ENCODE measurements around the gene ABCD1. TPM values are rescaled to one million over a fixed set of nuclear protein-coding genes. Genes with fewer than 3 reads are reported as not detected.

The ABCD1 gene
- total RNA-seq, 1 donor from 2014 or later: 18.3 TPM

GRCh38 chrX:153779891-153780677, 55.4 kb downstream of the ABCD1 start:
- H3K27ac Mint-ChIP-seq: no peak overlapping the region

GRCh38 chrX:153780678-153781427, 56.2 kb downstream of the ABCD1 start, which contains the start of gene SRPK3:
Gene SRPK3, plus strand, starts transcription at chrX:153781041. Its CDS starts 46 bp downstream, at chrX:153781087.
- no peaks in the 10 kb centered on the region for H3K9me3 Mint-ChIP-seq
- no peak within 1 kb of the TSS for H3K27ac Mint-ChIP-seq
- no peaks in the 10 kb centered on the region for H3K36me3 Mint-ChIP-seq
- no peak for DNase-seq (ENCODE audit: low spot score in 2 of 2, unreplicated experiment in 2 of 2)
- H3K27me3 Mint-ChIP-seq (ENCODE audit: low read depth): no peaks in the 10 kb centered on the region
- H3K4me1 Mint-ChIP-seq: no peaks in the 10 kb centered on the region
- no peak for TF ChIP-seq CTCF (IDR thresholded peaks at IDR 0.05; ENCODE audit: unreplicated experiment)
- no peak within 1 kb of the TSS for H3K4me3 Mint-ChIP-seq

More at GRCh38 chrX:153779891-153780677, 55.4 kb downstream of the ABCD1 start:
- Mint-ChIP-seq H3K9me3 (no peaks in the 10 kb centered on the region), H3K4me3 (no peak overlapping the region), H3K4me1 (no peaks in the 10 kb centered on the region), H3K27me3 (ENCODE audit: low read depth) (no peaks in the 10 kb centered on the region), H3K36me3 (no peaks in the 10 kb centered on the region)
- no peak for DNase-seq (ENCODE audit: low spot score in 2 of 2, unreplicated experiment in 2 of 2)
- TF ChIP-seq CTCF (IDR thresholded peaks at IDR 0.05; ENCODE audit: unreplicated experiment): no peak

GRCh38 chrX:153781428-153782047, 56.9 kb downstream of the ABCD1 start:
- DNase-seq (ENCODE audit: low spot score in 2 of 2, unreplicated experiment in 2 of 2): no peak
- Mint-ChIP-seq H3K9me3 (no peaks in the 10 kb centered on the region), H3K36me3 (peaks cover 3% of the 10 kb centered on the region), H3K4me3 (no peak overlapping the region), H3K27me3 (ENCODE audit: low read depth) (no peaks in the 10 kb centered on the region), H3K27ac (no peak overlapping the region), H3K4me1 (no peaks in the 10 kb centered on the region)
- TF ChIP-seq CTCF (IDR thresholded peaks at IDR 0.05; ENCODE audit: unreplicated experiment): no peak

- no peaks in the 10 kb centered on the region for H3K9me3 Mint-ChIP-seq
- H3K27me3 Mint-ChIP-seq (ENCODE audit: low read depth): no peaks in the 10 kb centered on the region
- H3K4me1 Mint-ChIP-seq: no peaks in the 10 kb centered on the region
- no peak for TF ChIP-seq CTCF (IDR thresholded peaks at IDR 0.05; ENCODE audit: unreplicated experiment)
- no peak overlapping the region for H3K4me3 Mint-ChIP-seq
- DNase-seq (ENCODE audit: low spot score in 2 of 2, unreplicated experiment in 2 of 2): no peak
- H3K27ac Mint-ChIP-seq: no peak overlapping the region
- H3K36me3 Mint-ChIP-seq: peaks cover 5% of the 10 kb centered on the region
These were observed 57.7 kb downstream of the ABCD1 start for GRCh38 chrX:153782313-153782712.

GRCh38 chrX:153782871-153783270, 58.2 kb downstream of the ABCD1 start:
- H3K27ac Mint-ChIP-seq: no peak overlapping the region
- H3K27me3 Mint-ChIP-seq (ENCODE audit: low read depth): no peaks in the 10 kb centered on the region
- no peak for DNase-seq (ENCODE audit: low spot score in 2 of 2, unreplicated experiment in 2 of 2)

More at GRCh38 chrX:153782871-153783270, 58.2 kb downstream of the ABCD1 start:
- no peaks in the 10 kb centered on the region for H3K4me1 Mint-ChIP-seq
- H3K4me3 Mint-ChIP-seq: no peak overlapping the region
- H3K36me3 Mint-ChIP-seq: peaks cover 7% of the 10 kb centered on the region
- H3K9me3 Mint-ChIP-seq: no peaks in the 10 kb centered on the region
- no peak for TF ChIP-seq CTCF (IDR thresholded peaks at IDR 0.05; ENCODE audit: unreplicated experiment)

All from mesothelial cell of epicardium (in vitro differentiated cells).